Gastroesophageal sphincter (tissue), 4 donors: ENCODE measurements around the gene PTGES. TPM values are rescaled to one million over a fixed set of nuclear protein-coding genes. Genes with fewer than 3 reads are reported as not detected.

Source experiments
- ATAC-seq: fragments of 150-250 bp; one replicate; pipeline ENCODE4 v1.9.1; 2016; ENCODE audit warnings: mild to moderate bottlenecking, moderate library complexity
- H3K27ac ChIP-seq, 4 donors: fragments of 200-600 bp; sonication (generic) in 3 of 4; 1 replicate in 3 of 4; 2 replicates in 1 of 4; pipeline ENCODE4 v1.5.1; 2016 to 2019
- H3K27me3 ChIP-seq: fragments of 200-600 bp; sonication (generic); one replicate; pipeline ENCODE4 v1.5.1; 2019
- H3K36me3 ChIP-seq, 2 donors: fragments of 200-600 bp; sonication (generic); one replicate each; pipeline ENCODE4 v1.5.1; 2019; ENCODE audit warnings: control low read depth in 1 of 2
- H3K4me1 ChIP-seq, 3 donors: fragments of 200-600 bp; sonication (generic); 1 replicate in 2 of 3; 2 replicates in 1 of 3; pipeline ENCODE4 v1.5.1; 2016 to 2019; ENCODE audit warnings: control low read depth in 2 of 3
- H3K4me3 ChIP-seq, 2 donors: fragments of 200-600 bp; sonication (generic); one replicate each; pipeline ENCODE4 v1.5.1; 2019; ENCODE audit warnings: mild to moderate bottlenecking in 1 of 2, moderate library complexity in 1 of 2
- H3K9me3 ChIP-seq, 3 donors: fragments of 200-600 bp; sonication (generic); one replicate each; pipeline ENCODE4 v1.5.1; 2017 to 2019; ENCODE audit warnings: control low read depth in 2 of 3
- CTCF ChIP-seq, 4 experiments: fragments of 200-600 bp in 2 of 4; fragments of 450-650 bp in 2 of 4; sonication (generic) in 1 of 4; IDR thresholded peaks; one replicate each; pipeline ENCODE4 v1.5.1; 2017 to 2019; ENCODE audit warnings: antibody characterized with exemption in 4 of 4, mild to moderate bottlenecking in 2 of 4, moderate library complexity in 2 of 4
- EP300 ChIP-seq: sonication (generic); formaldehyde crosslinking; IDR thresholded peaks from one replicate; pipeline ENCODE4 v1.6.1; 2017; ENCODE audit warnings: antibody characterized with exemption, mild to moderate bottlenecking
- POLR2A ChIP-seq, 2 donors: fragments of 450-650 bp; IDR thresholded peaks; one replicate each; pipeline ENCODE4 v1.6.1; 2017; ENCODE audit warnings: antibody characterized with exemption in 2 of 2, mild to moderate bottlenecking in 2 of 2, moderate library complexity in 1 of 2
- POLR2AphosphoS5 ChIP-seq: sonication (generic); formaldehyde crosslinking; IDR thresholded peaks from one replicate; pipeline ENCODE4 v1.6.1; 2017; ENCODE audit warnings: antibody characterized with exemption
- WGBS, 2 donors: methylation state at CpG; one replicate each; pipeline ENCODE4 v1.1.5; 2018; ENCODE audit warnings: low coverage in 1 of 2; 5-methylcytosine and 5-hydroxymethylcytosine counted together
- total RNA-seq, 4 donors: library from RNA; depleted of rRNA; stranded (reverse); fragments of >200 nt; gene quantifications; one replicate each; pipeline ENCODE4 v1.1.0, GENCODE V29; 2016

PTGES gene
- total RNA-seq, 4 donors from 2014 or later, result 0.78 to 15.1 (median 6.1) TPM

- TF ChIP-seq EP300 (no peak), CTCF (IDR thresholded peaks at IDR 0.05) (no peak), POLR2AphosphoS5 (no peak), POLR2A (IDR thresholded peaks at IDR 0.05) (no peak)
Observed at GRCh38 chr9:129733632-129733953, 19.2 kb downstream of the PTGES start.

GRCh38 chr9:129732946-129733631 lies 19.8 kb downstream of the PTGES start:
- TF ChIP-seq POLR2A (IDR thresholded peaks at IDR 0.05) (no peak), EP300 (no peak)
- Histone ChIP-seq H3K27me3 (peaks cover 11% of the 10 kb centered on the region), H3K4me3 (no peak overlapping the region), H3K4me1 (peaks cover 0 to 13% (median 0%) of the 10 kb centered on the region in 3 donors), H3K36me3 (no peaks in the 10 kb centered on the region), H3K27ac (no peak overlapping the region), H3K9me3 (no peaks in the 10 kb centered on the region)
- no peak for ATAC-seq
- 71 to 75% methylated on average over 4 to 14 of the region's 23 CpGs for WGBS, 2 donors

More at GRCh38 chr9:129733632-129733953, 19.2 kb downstream of the PTGES start:
- Histone ChIP-seq H3K27ac (no peak overlapping the region), H3K9me3 (no peaks in the 10 kb centered on the region), H3K36me3 (no peaks in the 10 kb centered on the region), H3K27me3 (peaks cover 11% of the 10 kb centered on the region), H3K4me1 (peaks cover 0 to 17% (median 0%) of the 10 kb centered on the region in 3 donors), H3K4me3 (no peak overlapping the region)
- 83% methylated on average over 1 of the region's 2 CpGs; no CpG with 5 or more reads in 1 of the 2 donors for WGBS, 2 donors
- no peak for ATAC-seq

GRCh38 chr9:129732100-129732499 lies 20.7 kb downstream of the PTGES start:
- Histone ChIP-seq H3K27ac (no peak overlapping the region), H3K4me1 (peaks cover 0 to 7% (median 0%) of the 10 kb centered on the region in 3 donors), H3K36me3 (no peaks in the 10 kb centered on the region), H3K4me3 (no peak overlapping the region), H3K9me3 (no peaks in the 10 kb centered on the region), H3K27me3 (peaks cover 11% of the 10 kb centered on the region)
- TF ChIP-seq POLR2A (IDR thresholded peaks at IDR 0.05), result no peak
- no peak for TF ChIP-seq EP300
- no peak for TF ChIP-seq CTCF (IDR thresholded peaks at IDR 0.05)
- no peak for TF ChIP-seq POLR2AphosphoS5
- ATAC-seq, result no peak
- WGBS, 2 donors, result 56 to 65% methylated on average over 6 to 10 of the region's 10 CpGs

GRCh38 chr9:129731477-129732085 lies 21.3 kb downstream of the PTGES start:
- no peak for ATAC-seq
- no peaks in the 10 kb centered on the region for H3K36me3 ChIP-seq
- no peak overlapping the region for H3K27ac ChIP-seq
- H3K9me3 ChIP-seq, result no peaks in the 10 kb centered on the region
- WGBS, 2 donors, result 33 to 52% methylated on average over 5 to 6 of the region's 6 CpGs
- peaks cover 0 to 9% (median 0%) of the 10 kb centered on the region in 3 donors for H3K4me1 ChIP-seq
- TF ChIP-seq POLR2AphosphoS5 (no peak), EP300 (no peak), POLR2A (IDR thresholded peaks at IDR 0.05) (no peak), CTCF (IDR thresholded peaks at IDR 0.05) (no peak)
- peaks cover 11% of the 10 kb centered on the region for H3K27me3 ChIP-seq
- H3K4me3 ChIP-seq, result no peak overlapping the region

GRCh38 chr9:129728744-129729143 lies 24.1 kb downstream of the PTGES start:
- Histone ChIP-seq H3K4me3 (no peak overlapping the region), H3K9me3 (no peaks in the 10 kb centered on the region), H3K27me3 (peaks cover 5% of the 10 kb centered on the region), H3K27ac (no peak overlapping the region), H3K36me3 (no peaks in the 10 kb centered on the region), H3K4me1 (peaks cover 0 to 23% (median 0%) of the 10 kb centered on the region in 3 donors)
- 92% methylated on average over 5 to 7 of the region's 7 CpGs for WGBS, 2 donors
- ATAC-seq, result no peak
- TF ChIP-seq POLR2A (IDR thresholded peaks at IDR 0.05) (no peak), CTCF (IDR thresholded peaks at IDR 0.05) (no peak)
